Keratinocyte (primary cell): ENCODE data around the gene SNX2. TPM values are rescaled to one million over a fixed set of nuclear protein-coding genes. Genes with fewer than 3 reads are reported as not detected.

ENCODE experiments used
- DNase-seq: peaks from one replicate; pipeline ENCODE4 v3.0.0-alpha.2; 2011; ENCODE audit warnings: low read depth, missing footprints, low spot score
- FAIRE-seq: peaks from 2 replicates; lab custom pipeline; 2011; peaks lifted over from hg19 to GRCh38; lab: Jason Lieb, UNC
- H2AFZ ChIP-seq: 2 replicates; pipeline ENCODE4 v1.6.0; 2012; ENCODE audit warnings: low read length, control low read depth, inconsistent platforms; ENCODE audit not compliant: control insufficient read depth
- H3K27ac ChIP-seq: 2 replicates; pipeline ENCODE4 v1.5.1; 2011; ENCODE audit warnings: low read length; ENCODE audit not compliant: control insufficient read depth, insufficient read depth
- H3K27me3 ChIP-seq: 3 replicates; pipeline ENCODE4 v1.6.0; 2011; ENCODE audit warnings: low read length; ENCODE audit not compliant: control insufficient read depth, insufficient read depth; ENCODE audit errors: extremely low read depth
- H3K36me3 ChIP-seq, 2 experiments: 2 replicates in 1 of 2; 3 replicates in 1 of 2; pipeline ENCODE4 v1.5.1; 2011; ENCODE audit warnings: low read length in 2 of 2, mild to moderate bottlenecking in 1 of 2; ENCODE audit not compliant: control insufficient read depth in 2 of 2, insufficient read depth in 2 of 2; ENCODE audit errors: extremely low read depth in 1 of 2
- H3K4me1 ChIP-seq: 3 replicates; pipeline ENCODE4 v1.5.1; 2011; ENCODE audit warnings: low read length; ENCODE audit not compliant: control insufficient read depth, insufficient read depth; ENCODE audit errors: extremely low read depth
- H3K4me2 ChIP-seq: 3 replicates; pipeline ENCODE4 v1.6.0; 2011; ENCODE audit warnings: low read depth, low read length; ENCODE audit not compliant: control insufficient read depth, insufficient read depth; ENCODE audit errors: extremely low read depth
- H3K4me3 ChIP-seq, 3 experiments: fragments of 200-600 bp in 1 of 3; sonication (generic) in 1 of 3; 2 replicates in 2 of 3; 3 replicates in 1 of 3; pipeline ENCODE4 v1.5.1; 2011 to 2016; ENCODE audit warnings: low read length in 3 of 3, mild to moderate bottlenecking in 3 of 3, control low read depth in 2 of 3, inconsistent platforms in 1 of 3, low read depth in 1 of 3, mixed read lengths in 1 of 3, mixed run types in 1 of 3, moderate library complexity in 1 of 3; ENCODE audit not compliant: control insufficient read depth in 2 of 3, insufficient read depth in 2 of 3; ENCODE audit errors: extremely low read depth in 1 of 3
- H3K79me2 ChIP-seq: 2 replicates; pipeline ENCODE4 v1.6.0; 2012; ENCODE audit warnings: low read length; ENCODE audit not compliant: control insufficient read depth, insufficient read depth
- H3K9ac ChIP-seq: 3 replicates; pipeline ENCODE4 v1.6.0; 2011; ENCODE audit warnings: low read length; ENCODE audit not compliant: control insufficient read depth, insufficient read depth; ENCODE audit errors: extremely low read depth
- H3K9me1 ChIP-seq: 3 replicates; pipeline ENCODE4 v1.6.0; 2011; ENCODE audit warnings: low read length; ENCODE audit not compliant: control insufficient read depth, insufficient read depth; ENCODE audit errors: extremely low read depth
- H3K9me3 ChIP-seq: 2 replicates; pipeline ENCODE4 v1.5.1; 2012; ENCODE audit warnings: low read depth, low read length; ENCODE audit not compliant: control insufficient read depth
- H4K20me1 ChIP-seq: 3 replicates; pipeline ENCODE4 v1.6.0; 2011; ENCODE audit warnings: low read length; ENCODE audit not compliant: control insufficient read depth, insufficient read depth; ENCODE audit errors: extremely low read depth
- CTCF ChIP-seq, 3 experiments: IDR thresholded peaks in 1 of 3; conservative IDR thresholded peaks in 1 of 3; optimal IDR thresholded peaks in 1 of 3; 2 replicates in 2 of 3; 3 replicates in 1 of 3; pipeline versions ENCODE3 to v1.5.1; 2011; ENCODE audit warnings: low read length in 3 of 3, mild to moderate bottlenecking in 3 of 3, moderate library complexity in 2 of 3, control low read depth in 1 of 3, inconsistent platforms in 1 of 3; ENCODE audit not compliant: insufficient read depth in 2 of 3; ENCODE audit errors: extremely low read depth in 1 of 3
- EZH2 ChIP-seq: IDR thresholded peaks from one replicate; pipeline ENCODE4 v1.6.1; 2012; ENCODE audit warnings: inconsistent platforms, mild to moderate bottlenecking, low read length, moderate library complexity
- dilution Hi-C: fragments of 300-500 bp; cut with MboI; formaldehyde crosslinking; loops from one replicate; pipeline ENCODE4 v1.7.0; 2020; ENCODE audit warnings: low sequenced_read_pairs; ENCODE audit not compliant: extremely low pct_ligation_motif_present
- polyA plus RNA-seq, 5 experiments: library from polyadenylated mRNA; depleted of rRNA in 3 of 5; stranded (reverse) in 3 of 5; stranded (forward) in 1 of 5; unstranded in 1 of 5; fragments of >200 nt; gene quantifications; 1 replicate in 1 of 5; 2 replicates in 3 of 5; 3 replicates in 1 of 5; pipeline versions ENCODE4 v1.2.1 to v1.2.3, GENCODE V29; 2011 to 2012; ENCODE audit warnings: missing spikeins in 2 of 5, low read depth in 1 of 5, low replicate concordance in 1 of 5

Gene SNX2
- polyA plus RNA-seq, 1 donor (not counting 4 experiments of a cell fraction or from before 2014, with no cell fraction given), result 87.8 TPM

DNA sequence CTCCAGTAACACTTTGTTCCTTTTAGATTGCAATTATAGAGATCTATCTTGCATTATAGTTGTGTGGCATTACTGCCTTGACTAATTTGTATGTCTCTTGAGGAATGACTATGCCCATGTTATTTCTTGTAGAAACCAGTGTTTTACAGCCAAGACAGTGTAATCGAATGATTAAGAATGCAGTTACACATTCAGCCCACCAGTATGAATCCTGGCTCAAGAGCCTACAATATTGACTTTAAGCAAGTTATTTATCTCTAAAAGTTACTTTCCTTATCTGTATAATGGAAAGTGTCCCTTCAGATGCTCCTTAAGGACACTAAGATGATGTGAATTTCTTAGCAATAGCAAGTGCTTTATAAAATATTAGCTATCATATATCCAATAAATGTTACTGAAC is 60.8 kb downstream of the SNX2 start:
- no peak overlapping the region for H3K4me3 ChIP-seq
- no peaks in the 10 kb centered on the region for H4K20me1 ChIP-seq
- no peaks in the 10 kb centered on the region for H3K36me3 ChIP-seq
- no peak for DNase-seq
- dilution Hi-C loops, result no loop called here
- FAIRE-seq, result no peak
- no peak overlapping the region for H3K9ac ChIP-seq
- no peak overlapping the region for H2AFZ ChIP-seq
- no peaks in the 10 kb centered on the region for H3K79me2 ChIP-seq
- H3K27ac ChIP-seq, result no peak overlapping the region
- H3K9me1 ChIP-seq, result no peaks in the 10 kb centered on the region
- no peaks in the 10 kb centered on the region for H3K9me3 ChIP-seq
- H3K4me2 ChIP-seq, result no peak overlapping the region
- H3K4me1 ChIP-seq, result no peaks in the 10 kb centered on the region
- no peak for TF ChIP-seq EZH2
- no peak for TF ChIP-seq CTCF (optimal IDR thresholded peaks at IDR 0.05 in 1 of 3, IDR thresholded peaks at IDR 0.05 in 1 of 3, conservative IDR thresholded peaks at IDR 0.05 in 1 of 3; ENCODE audit: extremely low read depth in 1 of 3, insufficient read depth in 2 of 3, low read length in 3 of 3)
- no peaks in the 10 kb centered on the region for H3K27me3 ChIP-seq

DNA sequence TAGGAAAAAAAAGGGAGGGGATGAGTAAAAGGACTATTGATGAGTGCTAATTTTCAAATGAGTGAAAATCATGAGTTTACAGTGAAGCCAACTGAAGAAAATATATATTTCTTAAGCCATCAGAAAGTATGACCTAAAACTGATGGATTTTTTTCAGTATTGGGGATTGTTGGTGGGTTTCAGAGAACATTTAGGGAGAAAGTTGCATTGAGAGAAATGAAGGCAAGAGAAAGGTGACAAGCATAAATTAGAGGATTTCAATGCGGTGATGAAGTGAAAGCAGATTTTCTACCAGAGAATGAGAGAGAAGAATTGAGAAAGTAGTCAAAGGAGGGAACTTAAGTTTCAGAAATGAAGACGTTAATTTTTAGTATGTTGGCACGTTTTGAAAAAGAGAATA is 62.1 kb downstream of the SNX2 start:
- no peaks in the 10 kb centered on the region for H3K36me3 ChIP-seq
- H2AFZ ChIP-seq, result no peak overlapping the region
- H4K20me1 ChIP-seq, result no peaks in the 10 kb centered on the region
- no peak overlapping the region for H3K9ac ChIP-seq
- no peaks in the 10 kb centered on the region for H3K4me1 ChIP-seq
- H3K4me2 ChIP-seq, result no peak overlapping the region
- dilution Hi-C loops, result no loop called here
- no peaks in the 10 kb centered on the region for H3K9me1 ChIP-seq
- TF ChIP-seq CTCF (optimal IDR thresholded peaks at IDR 0.05 in 1 of 3, IDR thresholded peaks at IDR 0.05 in 1 of 3, conservative IDR thresholded peaks at IDR 0.05 in 1 of 3; ENCODE audit: extremely low read depth in 1 of 3, insufficient read depth in 2 of 3, low read length in 3 of 3), result no peak
- TF ChIP-seq EZH2, result no peak
- DNase-seq, result no peak
- H3K27me3 ChIP-seq, result no peaks in the 10 kb centered on the region
- no peak for FAIRE-seq
- H3K27ac ChIP-seq, result no peak overlapping the region
- H3K79me2 ChIP-seq, result no peaks in the 10 kb centered on the region
- H3K4me3 ChIP-seq, result no peak overlapping the region
- no peaks in the 10 kb centered on the region for H3K9me3 ChIP-seq
